H1 (cell line): ENCODE results near the gene TENT4B. TPM values are rescaled to one million over a fixed set of nuclear protein-coding genes. Genes with fewer than 3 reads are reported as not detected.

ENCODE experiments used
- CTCF ChIA-PET: fragments of 300-600 bp; sonication (Branson Sonifier 250); formaldehyde crosslinking; loops from one replicate; lab custom pipeline; 2021; ENCODE audit not compliant: partially characterized antibody; lab: Charles Lee
- POLR2A ChIA-PET: fragments of 300-600 bp; sonication (Branson Sonifier 250); formaldehyde crosslinking; loops from one replicate; lab custom pipeline; 2021; ENCODE audit warnings: inconsistent platforms; ENCODE audit not compliant: partially characterized antibody; lab: Charles Lee
- DNase-seq, 2 experiments: peaks; one replicate each; pipeline versions ENCODE4 v3.0.0 to v3.0.0-alpha.2; 2010 to 2022; ENCODE audit warnings: low spot score in 2 of 2, low read depth in 1 of 2, mixed read lengths in 1 of 2
- FAIRE-seq: peaks from 2 replicates; lab custom pipeline; 2011; peaks lifted over from hg19 to GRCh38; lab: Jason Lieb, UNC
- H2AFZ ChIP-seq: 2 replicates; pipeline ENCODE4 v1.8.1; 2012; ENCODE audit warnings: low read length, inconsistent platforms
- H2AK5ac ChIP-seq: 2 replicates; pipeline ENCODE4 v1.6.1; 2013; ENCODE audit warnings: low read depth, low read length
- H2BK120ac ChIP-seq: replicated peaks from 2 replicates; pipeline ENCODE3; 2013; ENCODE audit warnings: low read depth, low read length, inconsistent platforms
- H2BK12ac ChIP-seq: 2 replicates; pipeline ENCODE4 v1.6.1; 2013; ENCODE audit warnings: low read depth, low read length
- H2BK15ac ChIP-seq: 2 replicates; pipeline ENCODE4 v1.6.1; 2013; ENCODE audit warnings: low read length
- H2BK20ac ChIP-seq: 2 replicates; pipeline ENCODE4 v1.6.1; 2013; ENCODE audit warnings: low read length
- H2BK5ac ChIP-seq: 2 replicates; pipeline ENCODE4 v1.6.1; 2013; ENCODE audit warnings: low read depth, low read length
- H3K14ac ChIP-seq: 2 replicates; pipeline ENCODE4 v1.6.1; 2013; ENCODE audit warnings: inconsistent platforms; ENCODE audit not compliant: insufficient read length
- H3K18ac ChIP-seq: 2 replicates; pipeline ENCODE4 v1.6.1; 2013; ENCODE audit warnings: low read length; ENCODE audit errors: extremely low read depth
- H3K23ac ChIP-seq: 2 replicates; pipeline ENCODE4 v1.6.1; 2013; ENCODE audit warnings: inconsistent platforms; ENCODE audit not compliant: insufficient read length
- H3K23me2 ChIP-seq: 2 replicates; pipeline ENCODE4 v1.6.1; 2013; ENCODE audit warnings: low read depth, low read length
- H3K27ac ChIP-seq: 2 replicates; pipeline ENCODE4 v1.6.1; 2011; ENCODE audit warnings: low read depth, low read length, inconsistent platforms
- H3K27me3 ChIP-seq, 4 experiments: replicated peaks in 1 of 4; 1 replicate in 1 of 4; 2 replicates in 3 of 4; pipeline versions ENCODE4 v1.6.1 to v1.8.1; 2011 to 2013; ENCODE audit warnings: low read length in 3 of 4, mild to moderate bottlenecking in 3 of 4, inconsistent platforms in 2 of 4, mixed read lengths in 2 of 4, moderate library complexity in 1 of 4; ENCODE audit not compliant: control insufficient read depth in 3 of 4, insufficient read depth in 3 of 4; ENCODE audit errors: extremely low read depth in 1 of 4
- H3K36me3 ChIP-seq, 4 experiments: 2 replicates each; pipeline versions ENCODE4 v1.6.1 to v1.8.1; 2011 to 2013; ENCODE audit warnings: mild to moderate bottlenecking in 4 of 4, low read length in 3 of 4, moderate library complexity in 2 of 4, control low read depth in 1 of 4, inconsistent platforms in 1 of 4; ENCODE audit not compliant: insufficient read depth in 4 of 4, control insufficient read depth in 2 of 4
- H3K4ac ChIP-seq: replicated peaks from 2 replicates; pipeline ENCODE3; 2013; ENCODE audit warnings: low read length, low read depth, mixed read lengths, inconsistent platforms; ENCODE audit not compliant: insufficient read length
- H3K4me1 ChIP-seq, 4 experiments: replicated peaks in 1 of 4; 1 replicate in 1 of 4; 2 replicates in 3 of 4; pipeline versions ENCODE4 v1.6.1 to v1.8.1; 2011 to 2013; ENCODE audit warnings: low read length in 3 of 4, inconsistent platforms in 2 of 4, mixed read lengths in 1 of 4; ENCODE audit not compliant: insufficient read depth in 4 of 4, control insufficient read depth in 3 of 4
- H3K4me2 ChIP-seq, 2 experiments: 2 replicates each; pipeline versions ENCODE4 v1.6.1 to v1.8.1; 2011 to 2013; ENCODE audit warnings: low read depth in 2 of 2, low read length in 2 of 2, control low read depth in 1 of 2, inconsistent platforms in 1 of 2, mild to moderate bottlenecking in 1 of 2; ENCODE audit not compliant: insufficient read depth in 1 of 2
- H3K4me3 ChIP-seq, 4 experiments: fragments of 200-600, 300-600 bp in 1 of 4; sonication (generic), shearing (Covaris generic), sonication (Bioruptor Twin) in 1 of 4; 2 replicates each; pipeline versions ENCODE4 v1.5.1 to v1.8.1; 2011 to 2016; ENCODE audit warnings: low read length in 4 of 4, low read depth in 3 of 4, control low read depth in 2 of 4, inconsistent platforms in 2 of 4, mild to moderate bottlenecking in 2 of 4, mixed read lengths in 1 of 4, moderate library complexity in 1 of 4; ENCODE audit not compliant: insufficient read depth in 2 of 4; ENCODE audit errors: extremely low read depth in 1 of 4
- H3K56ac ChIP-seq: replicated peaks from 2 replicates; pipeline ENCODE3; 2013; ENCODE audit warnings: low read depth, mild to moderate bottlenecking, mixed read lengths, low read length, inconsistent platforms; ENCODE audit not compliant: insufficient read length
- H3K79me1 ChIP-seq: 2 replicates; pipeline ENCODE4 v1.6.1; 2013; ENCODE audit warnings: low read depth, low read length, control low read depth
- H3K79me2 ChIP-seq, 2 experiments: 2 replicates each; pipeline versions ENCODE4 v1.6.1 to v1.8.1; 2012 to 2013; ENCODE audit warnings: low read length in 2 of 2, mild to moderate bottlenecking in 2 of 2, inconsistent platforms in 1 of 2; ENCODE audit not compliant: insufficient read depth in 2 of 2, control insufficient read depth in 1 of 2
- H3K9ac ChIP-seq, 4 experiments: replicated peaks in 1 of 4; 1 replicate in 1 of 4; 2 replicates in 3 of 4; pipeline versions ENCODE4 v1.6.1 to v1.8.1; 2011 to 2013; ENCODE audit warnings: low read depth in 3 of 4, low read length in 3 of 4, control low read depth in 2 of 4, mild to moderate bottlenecking in 2 of 4, moderate library complexity in 2 of 4, inconsistent platforms in 1 of 4; ENCODE audit errors: extremely low read depth in 1 of 4
- H3K9me3 ChIP-seq, 2 experiments: 2 replicates each; pipeline versions ENCODE4 v1.6.1 to v1.8.1; 2012 to 2013; ENCODE audit warnings: mild to moderate bottlenecking in 2 of 2, moderate library complexity in 2 of 2, control low read depth in 1 of 2, inconsistent platforms in 1 of 2, low read depth in 1 of 2, low read length in 1 of 2, mixed read lengths in 1 of 2; ENCODE audit not compliant: insufficient read depth in 2 of 2
- H4K20me1 ChIP-seq, 2 experiments: replicated peaks in 1 of 2; 2 replicates each; pipeline versions ENCODE3 to v1.8.1; 2011 to 2013; ENCODE audit warnings: inconsistent platforms in 2 of 2, low read length in 2 of 2, mild to moderate bottlenecking in 1 of 2; ENCODE audit not compliant: insufficient read depth in 2 of 2, control insufficient read depth in 1 of 2
- H4K5ac ChIP-seq: 2 replicates; pipeline ENCODE4 v1.6.1; 2013; ENCODE audit warnings: low read length, low read depth, mixed read lengths, inconsistent platforms; ENCODE audit not compliant: insufficient read length
- H4K8ac ChIP-seq: 2 replicates; pipeline ENCODE4 v1.8.0; 2013; ENCODE audit warnings: mild to moderate bottlenecking, moderate library complexity, low read length, inconsistent platforms; ENCODE audit not compliant: insufficient read depth; ENCODE audit errors: extremely low read depth
- H4K91ac ChIP-seq: replicated peaks from 2 replicates; pipeline ENCODE3; 2013; ENCODE audit warnings: low read length, mixed read lengths, inconsistent platforms; ENCODE audit not compliant: insufficient read length
- CHD1 ChIP-seq: IDR thresholded peaks from 2 replicates; pipeline ENCODE4 v1.6.1; 2012; ENCODE audit warnings: low read depth, low read length, improper control_type of control experiment
- GABPA ChIP-seq: IDR thresholded peaks from 2 replicates; pipeline ENCODE4 v1.6.1; 2011; ENCODE audit warnings: mild to moderate bottlenecking, low read length, moderate library complexity, borderline replicate concordance; ENCODE audit not compliant: insufficient read depth
- HDAC2 ChIP-seq, 2 experiments: fragments of 300-600 bp in 1 of 2; sonication (generic) in 1 of 2; IDR thresholded peaks; 2 replicates each; pipeline ENCODE4 v1.6.1; 2011 to 2012; ENCODE audit warnings: low read depth in 2 of 2, low read length in 2 of 2, mild to moderate bottlenecking in 2 of 2, moderate library complexity in 2 of 2, borderline replicate concordance in 1 of 2, inconsistent platforms in 1 of 2
- MAFK ChIP-seq: IDR thresholded peaks from 2 replicates; pipeline ENCODE4 v1.6.1; 2012; ENCODE audit warnings: low read depth, mild to moderate bottlenecking, improper control_type of control experiment, low read length
- RBBP5 ChIP-seq: IDR thresholded peaks from 2 replicates; pipeline ENCODE4 v1.7.1; 2012; ENCODE audit warnings: low read depth, mild to moderate bottlenecking, inconsistent platforms, low read length, moderate library complexity, borderline replicate concordance
- SRF ChIP-seq: IDR thresholded peaks from 2 replicates; pipeline ENCODE4 v1.6.1; 2011; ENCODE audit warnings: mild to moderate bottlenecking, low read depth, low read length, moderate library complexity
- WGBS, 2 experiments: shearing (Covaris generic) in 1 of 2; methylation state at CpG; one replicate each; pipeline versions ENCODE4 v1.1.6 to v1.1.7; 2013 to 2015; ENCODE audit warnings: low lambda C conversion rate in 2 of 2, mixed read lengths in 2 of 2, inconsistent platforms in 1 of 2, low coverage in 1 of 2, missing lambda C conversion rate in 1 of 2; ENCODE audit not compliant: insufficient replicate concordance in 2 of 2, insufficient coverage in 1 of 2, insufficient read length in 1 of 2; ENCODE audit errors: extremely low coverage in 1 of 2, missing lambda C conversion rate in 1 of 2; 5-methylcytosine and 5-hydroxymethylcytosine counted together
- polyA plus RNA-seq, 7 experiments: library from polyadenylated mRNA; depleted of rRNA in 3 of 7; stranded (reverse) in 5 of 7; unstranded in 2 of 7; fragments of >200 nt in 5 of 7; fragments of 200-250 nt in 2 of 7; gene quantifications; 1 replicate in 5 of 7; 2 replicates in 1 of 7; 4 replicates in 1 of 7; pipeline versions ENCODE4 v1.2.1 to v1.2.3, GENCODE V29; 2011 to 2013; ENCODE audit warnings: missing spikeins in 2 of 7, mixed read lengths in 2 of 7
- total RNA-seq: library from RNA; stranded (reverse); fragmentation: NEBNext Ultra II Directional; extraction: Animal tissue kit (Norgen Biotek cat#: 25700); gene quantifications from 2 replicates; pipeline ENCODE4 v1.2.1, GENCODE V29; 2021
- TF ChIP-seq, protein P1 (sequence below): IDR thresholded peaks from 2 replicates; pipeline ENCODE4 v1.6.1; 2012; ENCODE audit warnings: inconsistent platforms

TENT4B gene
- total and polyA plus RNA-seq, 2 of the 8 experiments (the other 6 are each of a cell fraction or from before 2014, with no cell fraction given), result 4.2 to 15.7 TPM

DNA sequence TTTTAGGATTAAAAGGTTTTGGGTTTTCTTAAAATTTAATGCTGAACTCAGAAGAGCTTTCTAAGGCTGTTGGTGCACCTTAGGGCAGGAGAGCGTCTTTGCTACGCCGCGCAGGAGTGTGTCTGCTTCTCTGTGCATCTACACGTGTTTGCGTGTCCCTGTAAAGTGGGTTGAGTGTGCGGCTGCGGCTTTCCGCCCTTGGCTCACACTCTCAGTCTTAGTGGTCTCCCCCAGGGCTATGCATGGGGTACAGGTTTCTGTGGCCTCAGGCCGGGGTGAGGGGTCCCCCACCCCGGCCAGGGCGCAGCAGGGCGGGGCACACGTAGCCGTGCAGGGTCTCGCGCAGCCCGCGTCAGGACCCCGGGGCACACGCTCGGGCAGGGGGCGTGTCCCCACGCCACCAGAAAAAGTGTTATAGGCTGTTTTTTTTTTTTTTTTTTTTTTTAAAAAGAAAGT, 727 bp upstream of the TENT4B start:
- no peaks in the 10 kb centered on the region for H3K9me3 ChIP-seq
- H4K20me1 ChIP-seq, result peaks cover 10 to 14% of the 10 kb centered on the region in 2 experiments
- H3K4me2 ChIP-seq, result peak overlapping the region; percentile 83 to 90
- no peak overlapping the region for H2BK20ac ChIP-seq
- H3K4me3 ChIP-seq, result peak overlapping the region; percentile 71 to 99 (median 87)
- peaks cover 4 to 34% of the 10 kb centered on the region in 2 experiments; a peak in 3 of 4 replicates for H3K79me2 ChIP-seq
- no peak overlapping the region for H3K23ac ChIP-seq
- peaks cover 8% of the 10 kb centered on the region for H3K79me1 ChIP-seq
- peaks cover 14% of the 10 kb centered on the region for H3K23me2 ChIP-seq
- peak overlapping the region; percentile 97 for H2AFZ ChIP-seq
- CTCF ChIA-PET, result interaction anchor here (0.9 to 1.2 kb wide), 4 partner anchors 16 to 128 kb away, joined by 3 to 4 read pairs (median 4); partner anchors contain the start of genes CNEP1R1 and HEATR3
- POLR2A ChIA-PET, result interaction anchor here (0.7 to 1.1 kb wide), 5 partner anchors 9 to 160 kb away, joined by 3 to 6 read pairs (median 3); no protein-coding TSS in a partner anchor
- peak overlapping the region; percentile 65; the same call in 1 of the 2 replicates for H4K8ac ChIP-seq
- H3K9ac ChIP-seq, result peak overlapping the region in 3 of 4 experiments; percentile 42 to 97 (median 89); a peak in 5 of 7 replicates
- TF ChIP-seq RBBP5 (peak; percentile 39; the same call in 1 of the 2 replicates), HDAC2 (IDR thresholded peaks at IDR 0.05; ENCODE audit: borderline replicate concordance in 1 of 2, low read depth in 2 of 2, low read length in 2 of 2) (peak; percentile 27 to 34; a peak in 1 of 4 replicates), SRF (no peak), GABPA (no peak), MAFK (no peak), CHD1 (no peak)
- TF ChIP-seq, protein P1, sequence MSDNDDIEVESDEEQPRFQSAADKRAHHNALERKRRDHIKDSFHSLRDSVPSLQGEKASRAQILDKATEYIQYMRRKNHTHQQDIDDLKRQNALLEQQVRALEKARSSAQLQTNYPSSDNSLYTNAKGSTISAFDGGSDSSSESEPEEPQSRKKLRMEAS, result peak; percentile 50; the same call in 1 of the 2 replicates
- TF ChIP-seq, all 59 proteins: peak for 3
- peak overlapping the region; percentile 97 for H3K18ac ChIP-seq
- no peak for FAIRE-seq
- H2BK15ac ChIP-seq, result 0 out of 2 replicates have a peak overlapping the region, but pooled peaks have one; percentile 92
- peak overlapping the region; percentile 99; the same call in 1 of the 2 replicates for H3K27ac ChIP-seq
- H2BK120ac ChIP-seq, result peak overlapping the region; percentile 96
- no peaks in the 10 kb centered on the region for H3K36me3 ChIP-seq
- peaks cover 0 to 9% (median 7%) of the 10 kb centered on the region in 4 experiments; a peak in 5 of 7 replicates for H3K4me1 ChIP-seq
- H3K4ac ChIP-seq, result no peak overlapping the region
- no peak overlapping the region for H3K14ac ChIP-seq
- peak; percentile 3 to 71 for DNase-seq
- no peak overlapping the region for H2BK12ac ChIP-seq
- H4K91ac ChIP-seq, result peak overlapping the region; percentile 79
- no peaks in the 10 kb centered on the region for H3K27me3 ChIP-seq
- WGBS, 2 experiments, result 6% methylated on average over 24 of the region's 24 CpGs; no CpG with 5 or more reads in 1 of the 2 experiments
- H3K56ac ChIP-seq, result peak overlapping the region; percentile 21
- peak overlapping the region; percentile 70 for H4K5ac ChIP-seq
- H2AK5ac ChIP-seq, result no peak overlapping the region
- peak overlapping the region; percentile 98 for H2BK5ac ChIP-seq
